ENCODE data around the gene HIP1. TPM values are rescaled to one million over a fixed set of nuclear protein-coding genes. Genes with fewer than 3 reads are reported as not detected.
A peak's percentile ranks its signal among the peaks of the same experiment; 100 is the strongest.
"Not testable (repeated sequence)": the region's sequence is repeated elsewhere in the genome, so short reads cannot be mapped to it uniquely, and the experiment has no call there.

Gene HIP1
- total RNA-seq, 1 donor from 2014 or later, result 24.6 TPM

- DNase-seq (ENCODE audit: low read depth in 2 of 2), result no peak
Measured at GRCh38 chr7:75616421-75617167, 122.1 kb downstream of the HIP1 start.

- DNase-seq (ENCODE audit: low read depth in 2 of 2), result no peak
Measured at GRCh38 chr7:75614401-75614800, 124.3 kb downstream of the HIP1 start.

- no peak for DNase-seq (ENCODE audit: low read depth in 2 of 2)
Measured at GRCh38 chr7:75613351-75613750, 125.4 kb downstream of the HIP1 start.

GRCh38 chr7:75611557-75612178 is 127.1 kb downstream of the HIP1 start:
- peak; percentile 82 to 93 for DNase-seq (ENCODE audit: low read depth in 2 of 2)

GRCh38 chr7:75609416-75609815 is 129.3 kb downstream of the HIP1 start:
- not testable (repeated sequence) for DNase-seq (ENCODE audit: low read depth in 2 of 2)

- no peak for DNase-seq (ENCODE audit: low read depth in 2 of 2)
Measured at GRCh38 chr7:75608451-75609122, 130.2 kb downstream of the HIP1 start.

- DNase-seq (ENCODE audit: low read depth in 2 of 2), result no peak
Measured at GRCh38 chr7:75604408-75604807, 134.3 kb downstream of the HIP1 start.

- not testable (repeated sequence) for DNase-seq (ENCODE audit: low read depth in 2 of 2)
Measured at GRCh38 chr7:75602831-75603230, 135.9 kb downstream of the HIP1 start.

GRCh38 chr7:75601539-75601938 is 137.2 kb downstream of the HIP1 start:
- no peak for DNase-seq (ENCODE audit: low read depth in 2 of 2)

GRCh38 chr7:75600748-75601147 is 138.0 kb downstream of the HIP1 start:
- DNase-seq (ENCODE audit: low read depth in 2 of 2), result not testable (repeated sequence)

- peak in 1 of 2 donors; percentile 12 for DNase-seq (ENCODE audit: low read depth in 2 of 2)
Measured at GRCh38 chr7:75599244-75599781, 139.4 kb downstream of the HIP1 start.

GRCh38 chr7:75596727-75597614 is 141.8 kb downstream of the HIP1 start:
- DNase-seq (ENCODE audit: low read depth in 2 of 2), result peak in 1 of 2 donors; percentile 53

- no peak for DNase-seq (ENCODE audit: low read depth in 2 of 2)
Measured at GRCh38 chr7:75595766-75596165, 143.0 kb downstream of the HIP1 start.

- not testable (repeated sequence) for DNase-seq (ENCODE audit: low read depth in 2 of 2)
Measured at GRCh38 chr7:75593500-75594184, 145.1 kb downstream of the HIP1 start.

GRCh38 chr7:75591467-75592255 is 147.1 kb downstream of the HIP1 start:
- no peak for DNase-seq (ENCODE audit: low read depth in 2 of 2)

GRCh38 chr7:75590373-75591005 is 148.3 kb downstream of the HIP1 start:
- no peak for DNase-seq (ENCODE audit: low read depth in 2 of 2)

- no peak for DNase-seq (ENCODE audit: low read depth in 2 of 2)
Measured at GRCh38 chr7:75584354-75584753, 154.4 kb downstream of the HIP1 start.

GRCh38 chr7:75583255-75583654 is 155.5 kb downstream of the HIP1 start:
- DNase-seq (ENCODE audit: low read depth in 2 of 2), result no peak

- no peak for DNase-seq (ENCODE audit: low read depth in 2 of 2)
Measured at GRCh38 chr7:75579899-75580298, 158.8 kb downstream of the HIP1 start.

Data from lung microvascular endothelial cell (primary cell).